ENCODE measurements around the gene UNK. TPM values are rescaled to one million over a fixed set of nuclear protein-coding genes. Genes with fewer than 3 reads are reported as not detected.

Gene UNK
- total and polyA plus RNA-seq, 2 experiments from 2014 or later, result 11.5 to 12.4 TPM

GRCh38 chr17:75773121-75773807 is 11.3 kb upstream of the UNK start:
- no peaks in the 10 kb centered on the region for H3K9me2 ChIP-seq (ENCODE audit: insufficient read depth)
- no peaks in the 10 kb centered on the region for H3K9me3 ChIP-seq (ENCODE audit: low read depth)
- H3K27me3 ChIP-seq (replicated peaks; ENCODE audit: insufficient read depth), result no peaks in the 10 kb centered on the region
- H3K4me2 ChIP-seq (ENCODE audit: unreplicated experiment), result no peak overlapping the region
- no peak overlapping the region for H3K9ac ChIP-seq
- 69 to 70% methylated on average over 12 of the region's 12 CpGs for WGBS, 2 experiments (ENCODE audit: low coverage in 1 of 2, low lambda C conversion rate in 2 of 2, missing lambda C conversion rate in 2 of 2)
- peaks cover 13% of the 10 kb centered on the region; the same call in 1 of the 2 replicates for H3K4me1 ChIP-seq (ENCODE audit: insufficient read depth)
- H3K4me3 ChIP-seq, result no peak overlapping the region
- peaks cover 15% of the 10 kb centered on the region for H3K79me2 ChIP-seq (ENCODE audit: insufficient read depth)
- H2AFZ ChIP-seq, result no peak overlapping the region
- peaks cover 18% of the 10 kb centered on the region for H4K20me1 ChIP-seq (ENCODE audit: insufficient read depth)
- in situ Hi-C loops (cut with MboI), result loop anchor here (10.0 kb wide), 1 partner anchor 222 kb away; no protein-coding TSS in a partner anchor
- H3K27ac ChIP-seq, result no peak overlapping the region
- no peak for DNase-seq
- peaks cover 22% of the 10 kb centered on the region for H3K36me3 ChIP-seq (ENCODE audit: low read depth)
- TF ChIP-seq EZH2phosphoT487 (IDR thresholded peaks at IDR 0.05; ENCODE audit: insufficient read depth, low read depth) (no peak), EZH2 (IDR thresholded peaks at IDR 0.05; ENCODE audit: insufficient read depth, poor library complexity, severe bottlenecking) (no peak)
- peaks cover 36% of the 10 kb centered on the region for H3F3A ChIP-seq (ENCODE audit: insufficient read depth)

- Histone ChIP-seq H4K20me1 (ENCODE audit: insufficient read depth) (peaks cover 22% of the 10 kb centered on the region), H3K9me2 (ENCODE audit: insufficient read depth) (no peaks in the 10 kb centered on the region), H3K79me2 (ENCODE audit: insufficient read depth) (peaks cover 22% of the 10 kb centered on the region), H3K27me3 (replicated peaks; ENCODE audit: insufficient read depth) (no peaks in the 10 kb centered on the region), H3K4me1 (ENCODE audit: insufficient read depth) (peaks cover 13% of the 10 kb centered on the region; the same call in 1 of the 2 replicates), H3K4me2 (ENCODE audit: unreplicated experiment) (no peak overlapping the region), H3K36me3 (ENCODE audit: low read depth) (peaks cover 28% of the 10 kb centered on the region), H2AFZ (no peak overlapping the region), H3K9ac (no peak overlapping the region), H3K27ac (no peak overlapping the region), H3F3A (ENCODE audit: insufficient read depth) (peaks cover 40% of the 10 kb centered on the region), H3K4me3 (no peak overlapping the region), H3K9me3 (ENCODE audit: low read depth) (no peaks in the 10 kb centered on the region)
- WGBS, 2 experiments (ENCODE audit: low coverage in 1 of 2, low lambda C conversion rate in 2 of 2, missing lambda C conversion rate in 2 of 2), result 82 to 83% methylated on average over 15 of the region's 15 CpGs
- TF ChIP-seq EZH2 (IDR thresholded peaks at IDR 0.05; ENCODE audit: insufficient read depth, poor library complexity, severe bottlenecking), result no peak
- TF ChIP-seq EZH2phosphoT487 (IDR thresholded peaks at IDR 0.05; ENCODE audit: insufficient read depth, low read depth), result no peak
- in situ Hi-C loops (cut with MboI), result loop anchor here (10.0 kb wide), 1 partner anchor 221 kb away; no protein-coding TSS in a partner anchor
- DNase-seq, result no peak
Observed at GRCh38 chr17:75773808-75774470, 10.7 kb upstream of the UNK start.

GRCh38 chr17:75774471-75774990 is 10.1 kb upstream of the UNK start:
- TF ChIP-seq EZH2 (IDR thresholded peaks at IDR 0.05; ENCODE audit: insufficient read depth, poor library complexity, severe bottlenecking) (no peak), EZH2phosphoT487 (IDR thresholded peaks at IDR 0.05; ENCODE audit: insufficient read depth, low read depth) (no peak)
- Histone ChIP-seq H3K4me2 (ENCODE audit: unreplicated experiment) (no peak overlapping the region), H2AFZ (no peak overlapping the region), H3F3A (ENCODE audit: insufficient read depth) (peaks cover 40% of the 10 kb centered on the region), H3K79me2 (ENCODE audit: insufficient read depth) (peaks cover 24% of the 10 kb centered on the region), H3K9me2 (ENCODE audit: insufficient read depth) (no peaks in the 10 kb centered on the region), H3K27me3 (replicated peaks; ENCODE audit: insufficient read depth) (no peaks in the 10 kb centered on the region), H3K4me3 (no peak overlapping the region), H4K20me1 (ENCODE audit: insufficient read depth) (peaks cover 22% of the 10 kb centered on the region), H3K9me3 (ENCODE audit: low read depth) (no peaks in the 10 kb centered on the region), H3K4me1 (ENCODE audit: insufficient read depth) (peaks cover 13% of the 10 kb centered on the region; the same call in 1 of the 2 replicates), H3K36me3 (ENCODE audit: low read depth) (peaks cover 29% of the 10 kb centered on the region), H3K27ac (no peak overlapping the region), H3K9ac (no peak overlapping the region)
- DNase-seq, result no peak
- in situ Hi-C loops (cut with MboI), result loop anchor here (10.0 kb wide), 1 partner anchor 220 kb away; no protein-coding TSS in a partner anchor
- WGBS, 2 experiments (ENCODE audit: low coverage in 1 of 2, low lambda C conversion rate in 2 of 2, missing lambda C conversion rate in 2 of 2), result 74 to 80% methylated on average over 4 of the region's 4 CpGs

GRCh38 chr17:75774991-75775668 is 9.5 kb upstream of the UNK start:
- Histone ChIP-seq H3K27me3 (replicated peaks; ENCODE audit: insufficient read depth) (no peaks in the 10 kb centered on the region), H3F3A (ENCODE audit: insufficient read depth) (peaks cover 42% of the 10 kb centered on the region), H3K36me3 (ENCODE audit: low read depth) (peaks cover 29% of the 10 kb centered on the region), H3K9me2 (ENCODE audit: insufficient read depth) (no peaks in the 10 kb centered on the region), H3K9me3 (ENCODE audit: low read depth) (no peaks in the 10 kb centered on the region), H2AFZ (no peak overlapping the region), H3K79me2 (ENCODE audit: insufficient read depth) (peaks cover 24% of the 10 kb centered on the region), H4K20me1 (ENCODE audit: insufficient read depth) (peaks cover 22% of the 10 kb centered on the region), H3K4me3 (no peak overlapping the region), H3K4me1 (ENCODE audit: insufficient read depth) (peaks cover 13% of the 10 kb centered on the region; the same call in 1 of the 2 replicates), H3K4me2 (ENCODE audit: unreplicated experiment) (no peak overlapping the region), H3K27ac (no peak overlapping the region; the same call in 1 of the 2 replicates), H3K9ac (no peak overlapping the region)
- TF ChIP-seq EZH2phosphoT487 (IDR thresholded peaks at IDR 0.05; ENCODE audit: insufficient read depth, low read depth) (no peak), EZH2 (IDR thresholded peaks at IDR 0.05; ENCODE audit: insufficient read depth, poor library complexity, severe bottlenecking) (no peak)
- 55 to 56% methylated on average over 6 of the region's 6 CpGs for WGBS, 2 experiments (ENCODE audit: low coverage in 1 of 2, low lambda C conversion rate in 2 of 2, missing lambda C conversion rate in 2 of 2)
- in situ Hi-C loops (cut with MboI), result loop anchor here (10.0 kb wide), 1 partner anchor 220 kb away; no protein-coding TSS in a partner anchor
- no peak for DNase-seq
